GM23338 (cell line): ENCODE data around the gene MGAT2.

Experiments
- CREB1 ChIP-seq: fragments of 250-450 bp; sonication (Bioruptor Pico); IDR thresholded peaks from 2 replicates; pipeline ENCODE4 v1.5.0; 2020; ENCODE audit warnings: low read depth, mild to moderate bottlenecking, moderate library complexity
- CTCF ChIP-seq, 2 experiments: fragments of 200-600 bp in 1 of 2; sonication (generic) in 1 of 2; conservative IDR thresholded peaks; 2 replicates each; pipeline versions ENCODE4 v1.5.1 to v1.6.1; 2016 to 2017; ENCODE audit warnings: antibody characterized with exemption in 2 of 2, low read depth in 2 of 2, mild to moderate bottlenecking in 2 of 2, moderate library complexity in 1 of 2
- EZH2 ChIP-seq: fragments of 200-600 bp; sonication (generic); IDR thresholded peaks from one replicate; pipeline ENCODE4 v1.8.0; 2017; ENCODE audit warnings: antibody characterized with exemption, mild to moderate bottlenecking, low read depth; ENCODE audit not compliant: unreplicated experiment
- EZH2phosphoT487 ChIP-seq: fragments of 200-600 bp; sonication (generic); IDR thresholded peaks from one replicate; pipeline ENCODE4 v1.8.1; 2018; ENCODE audit warnings: antibody characterized with exemption; ENCODE audit not compliant: unreplicated experiment
- JUNB ChIP-seq: IDR thresholded peaks from one replicate; pipeline ENCODE4 v1.6.1; 2016; ENCODE audit warnings: antibody characterized with exemption; ENCODE audit not compliant: unreplicated experiment
- POLR2AphosphoS5 ChIP-seq: IDR thresholded peaks from 2 replicates; pipeline ENCODE4 v1.6.1; 2016; ENCODE audit warnings: antibody characterized with exemption, low read depth
- REST ChIP-seq: IDR thresholded peaks from one replicate; pipeline ENCODE4 v1.6.1; 2018; ENCODE audit warnings: antibody characterized with exemption; ENCODE audit not compliant: unreplicated experiment
- STAT1 ChIP-seq: IDR thresholded peaks from one replicate; pipeline ENCODE4 v1.6.1; 2016; ENCODE audit warnings: antibody characterized with exemption; ENCODE audit not compliant: unreplicated experiment
- ZNF114 ChIP-seq: fragments of 250-450 bp; sonication (Bioruptor Pico); IDR thresholded peaks from 2 replicates; pipeline ENCODE4 v1.5.0; 2020; ENCODE audit warnings: mild to moderate bottlenecking, moderate library complexity
- ZNF331 ChIP-seq: fragments of 250-450 bp; sonication (Bioruptor Pico); IDR thresholded peaks from 2 replicates; pipeline ENCODE4 v1.5.0; 2020; ENCODE audit warnings: low read depth, mild to moderate bottlenecking, moderate library complexity

- TF ChIP-seq CTCF (conservative IDR thresholded peaks at IDR 0.05; ENCODE audit: low read depth in 2 of 2) (no peak), EZH2 (no peak), EZH2phosphoT487 (no peak), ZNF331 (CRISPR knock-in tag) (no peak), POLR2AphosphoS5 (no peak), CREB1 (CRISPR knock-in tag) (no peak), REST (no peak), ZNF114 (CRISPR knock-in tag) (no peak), STAT1 (no peak), JUNB (no peak)
These were observed 3.6 kb downstream of the MGAT2 start for GRCh38 chr14:49623941-49624839.
